NCI-H2029 treated with DMSO at 0.1 percent for 48 hours (cell line): Measurements from ENCODE around the gene ALPK1.
A peak's percentile ranks its signal among the peaks of the same experiment; 100 is the strongest.

Experiments used
- DNase-seq: peaks from one replicate; lab custom pipeline; 2025; lab: John Stamatoyannopoulos, UW

The ALPK1 gene

DNA sequence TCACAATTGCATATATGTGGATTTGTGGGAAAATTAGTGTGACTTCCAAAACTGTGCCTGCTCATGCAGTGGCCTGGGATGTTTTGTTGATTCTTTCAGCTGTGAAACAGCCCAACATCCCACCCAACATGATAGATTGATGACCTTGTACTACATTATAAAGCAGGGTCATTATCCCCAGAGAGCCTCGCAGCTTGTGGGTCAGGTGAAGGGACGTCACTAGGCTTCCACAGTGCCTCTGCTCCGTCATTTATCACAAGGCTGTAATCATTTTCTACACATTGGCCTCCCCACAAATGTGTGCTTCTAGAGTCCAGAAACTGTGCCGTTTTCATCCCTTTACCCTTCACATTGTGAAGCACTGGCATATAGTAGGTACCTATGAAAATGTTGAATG is 31.6 kb downstream of the ALPK1 start:
- no peak for DNase-seq

DNA sequence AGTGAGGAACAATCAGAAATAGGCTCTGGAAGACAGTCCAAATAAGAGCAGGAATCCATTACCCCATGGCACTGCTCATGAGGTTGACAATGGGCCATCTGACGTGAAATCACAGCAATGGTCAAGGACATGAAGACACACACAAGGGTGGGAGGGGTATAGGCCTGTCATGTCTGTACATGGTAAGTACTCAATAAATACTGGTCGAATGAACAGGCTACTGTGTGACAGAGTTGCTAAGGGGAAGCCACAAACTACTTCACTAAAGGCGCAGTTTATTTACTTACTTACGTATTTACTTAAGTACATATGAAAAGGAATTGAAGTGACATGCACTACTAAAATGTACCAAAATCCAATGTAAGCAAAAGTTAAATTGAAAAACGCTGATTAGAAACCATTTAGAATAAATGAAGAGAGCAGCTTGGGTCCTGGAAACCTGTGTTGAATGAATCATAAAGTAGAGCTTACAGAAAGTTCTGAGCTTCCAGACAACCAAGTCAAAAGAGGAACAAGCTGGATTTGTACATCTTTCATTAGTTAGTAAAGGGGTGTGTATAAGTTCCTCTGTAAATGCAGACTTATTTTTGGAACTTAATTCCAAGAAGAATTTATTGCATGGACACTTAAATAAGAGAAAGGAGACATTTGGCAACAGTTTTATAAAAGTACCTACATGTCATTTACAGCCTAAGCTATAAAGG is 32.7 kb downstream of the ALPK1 start:
- no peak for DNase-seq

GRCh38 chr4:112330921-112331320 is 33.8 kb downstream of the ALPK1 start:
- no peak for DNase-seq

GRCh38 chr4:112332398-112332797 is 35.2 kb downstream of the ALPK1 start:
- no peak for DNase-seq

DNA sequence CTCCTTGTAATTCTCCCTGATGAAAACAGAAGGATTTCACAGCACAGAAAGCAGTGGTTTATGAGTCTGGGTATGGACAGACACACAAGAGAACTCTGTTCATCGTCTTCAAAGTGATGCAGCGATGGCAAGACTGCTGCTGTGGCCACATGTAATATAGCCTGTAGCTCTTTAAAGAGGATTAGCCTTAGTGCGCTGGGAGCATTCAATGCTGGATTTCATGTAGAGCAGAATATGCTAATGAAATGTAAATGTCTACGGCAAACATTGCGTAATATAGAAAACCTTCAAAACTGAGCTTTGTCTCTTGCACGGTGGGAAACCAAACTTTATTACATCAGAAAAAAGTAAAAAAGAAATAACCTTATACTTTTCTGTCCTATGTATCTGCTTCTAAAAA is 42.9 kb downstream of the ALPK1 start:
- DNase-seq, result no peak

- no peak for DNase-seq
These were observed 43.9 kb downstream of the ALPK1 start for GRCh38 chr4:112341033-112341432.

DNA sequence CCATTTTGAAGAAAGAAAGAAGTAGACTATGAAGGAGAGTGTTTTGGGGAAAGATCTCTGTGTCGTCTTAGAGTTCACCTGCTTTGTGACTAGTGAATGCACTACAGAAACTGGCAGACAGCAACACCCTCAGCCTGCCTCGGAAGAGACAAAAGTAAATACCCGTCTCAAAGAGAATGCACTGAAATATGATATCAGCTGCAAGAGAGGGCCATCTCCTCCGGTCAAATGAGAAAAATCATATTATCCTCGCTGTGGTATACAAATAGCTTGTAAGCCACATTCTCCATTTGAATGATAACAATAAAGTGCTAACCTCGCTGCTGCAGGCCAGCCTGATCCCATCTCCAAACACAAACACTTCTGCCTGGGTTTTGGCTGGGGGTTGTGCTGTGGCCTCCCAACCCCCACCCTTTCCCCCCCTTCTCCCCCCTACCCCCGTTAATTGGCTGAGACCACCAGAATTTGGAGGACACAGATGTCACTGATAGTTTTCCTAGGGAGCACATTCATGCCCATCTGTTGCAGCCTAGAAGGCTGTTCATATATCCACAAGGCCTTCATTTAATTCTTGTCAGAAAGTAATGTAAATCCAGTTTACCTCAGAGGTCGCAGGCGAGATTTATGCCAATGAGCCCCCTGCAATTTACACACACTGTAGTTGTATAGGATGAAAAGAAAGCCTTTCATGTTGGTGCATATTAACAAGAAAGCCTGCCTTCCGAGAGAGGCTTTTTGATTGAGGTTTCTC is 46.3 kb downstream of the ALPK1 start:
- peak; percentile 50 for DNase-seq

DNA sequence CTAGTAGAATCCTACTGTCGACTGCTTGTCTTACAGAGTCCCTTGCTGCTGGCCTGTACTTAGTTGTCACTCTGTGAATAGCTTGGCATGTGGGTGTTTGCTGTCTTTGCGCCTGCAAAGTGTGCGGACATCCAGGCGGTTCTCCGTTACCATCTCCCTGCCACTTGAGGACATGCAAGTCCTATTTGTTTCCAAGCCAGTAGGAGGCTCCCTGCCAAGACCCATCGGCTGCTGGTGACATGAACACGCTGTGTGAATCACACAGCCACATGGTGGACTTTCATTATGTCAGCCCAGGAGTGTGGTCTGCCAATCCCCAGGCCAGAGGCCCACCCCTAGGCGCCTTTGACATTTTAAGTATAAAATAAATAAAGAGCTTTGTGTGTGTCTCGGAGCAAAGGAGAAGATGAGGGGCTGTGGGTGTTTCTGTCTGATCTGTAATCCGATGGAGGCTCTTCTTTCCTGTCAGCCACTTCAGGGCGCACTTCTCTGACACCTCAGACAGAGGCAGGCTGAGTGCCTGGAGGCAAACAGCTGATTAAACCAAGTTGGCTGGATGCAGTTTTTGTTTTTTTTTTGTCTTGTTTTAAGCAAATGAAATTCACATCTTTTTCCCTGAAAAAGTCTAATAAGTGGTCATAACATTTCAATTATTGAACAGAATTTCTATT is 51.5 kb downstream of the ALPK1 start:
- peak; percentile 83 for DNase-seq

GRCh38 chr4:112352736-112353135 is 55.6 kb downstream of the ALPK1 start:
- DNase-seq, result no peak

- DNase-seq, result no peak
These were observed 58.5 kb downstream of the ALPK1 start for GRCh38 chr4:112355662-112356061.

- DNase-seq, result no peak
These were observed 60.3 kb downstream of the ALPK1 start for GRCh38 chr4:112357453-112357852.

DNA sequence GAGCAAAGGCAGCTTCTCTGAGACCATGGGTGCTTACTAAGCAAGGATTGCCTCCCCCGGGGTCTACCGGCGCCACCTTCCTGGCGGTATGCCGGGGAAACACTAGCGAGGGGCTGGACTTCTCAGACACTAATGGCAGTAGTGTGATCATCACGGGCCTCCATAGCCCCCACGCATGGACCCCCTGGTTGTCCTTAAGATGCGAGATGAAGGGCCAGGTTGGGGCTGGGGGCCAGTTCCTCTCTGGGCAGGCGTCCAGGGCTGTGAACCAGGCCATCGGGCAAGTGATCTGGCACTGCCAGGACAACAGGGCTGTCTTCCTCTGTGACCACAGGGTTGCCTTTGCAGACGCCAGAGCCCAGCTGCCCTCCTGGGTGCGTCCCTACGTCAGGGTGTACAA is 60.7 kb downstream of the ALPK1 start:
- no peak for DNase-seq

GRCh38 chr4:112358415-112358814 is 61.2 kb downstream of the ALPK1 start:
- DNase-seq, result no peak

DNA sequence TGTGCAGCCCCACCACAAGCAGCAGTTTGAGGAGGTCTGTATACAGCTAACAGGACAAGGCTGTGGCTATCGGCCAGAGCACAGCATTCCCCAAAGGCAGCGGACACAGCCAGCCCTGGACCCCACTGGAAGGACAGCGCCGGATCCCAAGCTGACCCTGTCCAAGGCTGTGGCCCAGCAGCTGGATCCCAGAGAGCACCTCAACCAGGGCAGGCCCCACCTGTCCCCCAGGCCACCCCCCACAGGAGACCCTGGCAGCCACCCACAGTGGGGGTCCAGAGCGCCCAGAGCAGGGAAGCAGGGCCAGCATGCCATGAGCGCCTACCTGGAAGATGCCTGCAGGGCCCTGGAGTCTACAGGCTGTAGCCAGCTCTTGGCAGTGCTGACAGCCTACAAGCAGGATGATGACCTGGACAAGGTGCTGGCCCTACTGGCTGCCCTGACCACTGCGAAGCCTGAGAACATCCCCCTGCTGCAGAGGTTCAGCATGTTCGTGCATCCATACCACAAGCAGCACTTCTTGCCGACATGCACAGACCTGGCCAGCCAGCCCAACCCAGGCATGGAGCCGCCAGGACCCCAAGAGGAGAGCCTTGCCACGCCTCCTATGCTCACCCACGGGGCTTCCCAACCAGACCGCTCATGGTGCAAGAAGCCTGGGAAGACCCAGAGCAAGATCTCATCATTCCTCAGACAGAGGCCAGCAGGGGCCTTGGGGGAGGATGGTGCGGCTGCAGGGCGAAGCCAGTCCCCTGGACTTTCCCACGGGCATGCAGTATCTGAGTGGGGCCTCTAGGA is 62.0 kb downstream of the ALPK1 start:
- no peak for DNase-seq

DNA sequence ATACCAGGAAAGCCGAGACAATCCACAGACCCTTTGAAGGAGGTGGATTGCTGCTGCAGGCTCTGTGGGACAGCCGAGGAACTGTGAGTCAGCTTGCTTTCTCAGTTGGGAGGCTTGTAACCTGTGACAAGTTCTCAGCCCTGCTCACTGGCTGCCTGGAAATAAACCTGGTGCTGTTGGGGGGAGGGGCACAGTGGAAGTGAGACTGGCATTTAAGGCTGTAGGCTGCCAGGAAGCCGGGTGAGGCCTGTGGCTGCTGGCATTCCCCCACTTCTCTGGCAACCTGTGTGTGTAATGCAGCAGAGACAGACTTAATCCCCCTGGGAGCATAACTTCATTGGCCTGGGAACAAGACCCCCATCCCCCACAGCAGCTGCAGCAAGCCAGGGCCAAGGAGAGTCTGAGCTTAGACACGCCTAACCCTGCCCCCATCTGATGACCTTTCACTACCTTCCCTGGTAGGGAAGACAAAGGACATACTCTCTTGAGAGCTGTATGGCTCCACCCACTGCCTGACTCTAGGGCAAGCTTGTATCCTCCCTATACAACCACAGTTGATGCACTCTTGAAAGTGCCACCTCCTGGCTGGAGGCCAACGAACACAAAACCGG is 64.1 kb downstream of the ALPK1 start:
- DNase-seq, result peak; percentile 20

DNA sequence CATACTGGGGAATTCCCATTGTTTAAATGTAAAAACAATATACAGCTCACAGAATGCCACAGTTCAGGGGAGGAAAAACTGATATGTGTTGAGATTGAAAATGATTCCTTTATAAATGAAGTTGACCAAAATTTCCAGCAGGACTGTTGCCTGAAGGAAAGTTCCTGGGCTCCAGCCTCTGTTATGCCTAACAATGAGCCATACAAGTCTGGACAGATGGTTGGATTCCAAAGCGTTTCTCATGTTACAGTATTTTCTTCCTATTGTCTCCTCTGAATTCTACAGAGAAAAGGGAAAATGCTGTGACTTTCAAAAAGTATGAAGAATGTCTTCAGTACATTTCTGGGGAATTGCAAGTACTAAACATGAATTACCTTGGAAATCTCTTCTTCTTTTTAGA is 73.3 kb downstream of the ALPK1 start:
- DNase-seq, result no peak

GRCh38 chr4:112371361-112371760 is 74.2 kb downstream of the ALPK1 start:
- DNase-seq, result no peak

- no peak for DNase-seq
These were observed 77.7 kb downstream of the ALPK1 start for GRCh38 chr4:112374850-112375249.

- DNase-seq, result no peak
These were observed 80.0 kb downstream of the ALPK1 start for GRCh38 chr4:112377171-112377570.

GRCh38 chr4:112377594-112378242 is 80.5 kb downstream of the ALPK1 start:
- no peak for DNase-seq

GRCh38 chr4:112378243-112378620 is 81.1 kb downstream of the ALPK1 start:
- no peak for DNase-seq
